SK-N-SH (cell line): ENCODE measurements around the gene ZNF737. TPM values are rescaled to one million over a fixed set of nuclear protein-coding genes. Genes with fewer than 3 reads are reported as not detected.

Experiments
- CTCF ChIA-PET: fragments of 300-600, 350-600 bp; formaldehyde crosslinking; extraction: SDS; loops from one replicate; lab custom pipeline; 2021; lab: Yijun Ruan, JAX
- POLR2A ChIA-PET: fragments of 350-600 bp; sonication (Branson Sonifier 250); formaldehyde crosslinking; extraction: SDS; loops from one replicate; lab custom pipeline; 2020; ENCODE audit warnings: antibody characterized with exemption, inconsistent platforms; lab: Yijun Ruan, JAX
- DNase-seq: peaks from one replicate; pipeline ENCODE4 v3.0.0; 2012
- H2AFZ ChIP-seq: fragments of 200-600 bp; sonication (generic); 2 replicates; pipeline ENCODE4 v1.8.1; 2016; ENCODE audit warnings: antibody characterized with exemption, mild to moderate bottlenecking, low read depth
- H3F3A ChIP-seq: fragments of 200-600 bp; sonication (generic); replicated peaks from 2 replicates; pipeline ENCODE3; 2016; ENCODE audit warnings: antibody characterized with exemption, mild to moderate bottlenecking; ENCODE audit not compliant: insufficient read depth
- H3K27ac ChIP-seq, 2 experiments: fragments of 200-500 bp in 1 of 2; fragments of 200-600 bp in 1 of 2; sonication (Bioruptor generic) in 1 of 2; sonication (generic), shearing (Covaris generic) in 1 of 2; 2 replicates each; pipeline versions ENCODE4 v1.5.1 to v1.6.1; 2014 to 2016; ENCODE audit warnings: low read depth in 2 of 2, inconsistent platforms in 1 of 2, low read length in 1 of 2, mild to moderate bottlenecking in 1 of 2, mixed read lengths in 1 of 2
- H3K27me3 ChIP-seq: fragments of 200-600 bp; sonication (generic), shearing (Covaris generic); 2 replicates; pipeline ENCODE4 v1.6.1; 2016; ENCODE audit warnings: mixed run types; ENCODE audit not compliant: insufficient read depth
- H3K36me3 ChIP-seq, 2 experiments: fragments of 200-500 bp in 1 of 2; fragments of 200-600 bp in 1 of 2; sonication (Bioruptor generic) in 1 of 2; sonication (generic) in 1 of 2; replicated peaks in 1 of 2; 2 replicates each; pipeline versions ENCODE3 to v1.5.1; 2014 to 2016; ENCODE audit warnings: low read length in 1 of 2, mild to moderate bottlenecking in 1 of 2; ENCODE audit not compliant: insufficient read depth in 2 of 2, control insufficient read depth in 1 of 2
- H3K4me1 ChIP-seq, 2 experiments: fragments of 200-500 bp in 1 of 2; fragments of 200-600 bp in 1 of 2; sonication (Bioruptor generic) in 1 of 2; sonication (generic), shearing (Covaris generic) in 1 of 2; 2 replicates each; pipeline versions ENCODE4 v1.5.1 to v1.6.1; 2014 to 2016; ENCODE audit warnings: low read depth in 1 of 2, low read length in 1 of 2, mixed run types in 1 of 2; ENCODE audit not compliant: insufficient read depth in 2 of 2, control insufficient read depth in 1 of 2
- H3K4me2 ChIP-seq: fragments of 200-600 bp; sonication (generic), shearing (Covaris generic); 2 replicates; pipeline ENCODE4 v1.6.1; 2017; ENCODE audit warnings: mixed run types
- H3K4me3 ChIP-seq, 2 experiments: fragments of 200-500 bp in 1 of 2; fragments of 200-600 bp in 1 of 2; sonication (Bioruptor generic) in 1 of 2; sonication (generic), shearing (Covaris generic) in 1 of 2; 2 replicates each; pipeline versions ENCODE4 v1.5.1 to v1.8.1; 2014 to 2016; ENCODE audit warnings: low read depth in 2 of 2, inconsistent platforms in 1 of 2, low read length in 1 of 2, mild to moderate bottlenecking in 1 of 2, mixed read lengths in 1 of 2, moderate library complexity in 1 of 2
- H3K79me2 ChIP-seq: fragments of 200-600 bp; sonication (generic); 2 replicates; pipeline ENCODE4 v1.8.1; 2017; ENCODE audit warnings: mild to moderate bottlenecking; ENCODE audit not compliant: insufficient read depth
- H3K9ac ChIP-seq: fragments of 200-600 bp; sonication (generic); 2 replicates; pipeline ENCODE4 v1.6.1; 2017; ENCODE audit warnings: mixed run types
- H3K9me2 ChIP-seq: fragments of 200-600 bp; sonication (generic); 2 replicates; pipeline ENCODE4 v1.6.1; 2017; ENCODE audit warnings: mixed run types
- H3K9me3 ChIP-seq: fragments of 200-600 bp; sonication (generic); 2 replicates; pipeline ENCODE4 v1.6.1; 2017; ENCODE audit warnings: mixed run types, mild to moderate bottlenecking, moderate library complexity
- H4K20me1 ChIP-seq: fragments of 200-600 bp; sonication (generic); 2 replicates; pipeline ENCODE4 v1.6.1; 2017; ENCODE audit warnings: mild to moderate bottlenecking, mixed run types; ENCODE audit not compliant: insufficient read depth
- CHD2 ChIP-seq: fragments of 150-350 bp; IDR thresholded peaks from 2 replicates; pipeline ENCODE4 v1.6.1; 2018; ENCODE audit warnings: low read length; ENCODE audit not compliant: partially characterized antibody
- ELF1 ChIP-seq: IDR thresholded peaks from 2 replicates; pipeline ENCODE4 v1.4.0; 2012
- EZH2phosphoT487 ChIP-seq: fragments of 200-600 bp; sonication (generic); IDR thresholded peaks from 2 replicates; pipeline ENCODE4 v1.6.1; 2017; ENCODE audit warnings: low read depth, mixed run types, mild to moderate bottlenecking, antibody characterized with exemption, moderate library complexity, borderline replicate concordance
- GATA2 ChIP-seq: sonication (generic); formaldehyde crosslinking; IDR thresholded peaks from 2 replicates; pipeline ENCODE4 v1.5.0; 2020; ENCODE audit warnings: mild to moderate bottlenecking, missing genetic modification reagents
- JUND ChIP-seq: IDR thresholded peaks from 2 replicates; pipeline ENCODE4 v1.4.0; 2012
- RFX5 ChIP-seq: IDR thresholded peaks from 2 replicates; pipeline ENCODE4 v1.6.1; 2012; ENCODE audit warnings: mild to moderate bottlenecking, improper control_type of control experiment, low read length
- SIN3A ChIP-seq: IDR thresholded peaks from 2 replicates; pipeline ENCODE4 v1.6.1; 2012; ENCODE audit warnings: low read depth, mild to moderate bottlenecking, low read length, moderate library complexity, borderline replicate concordance
- SMC3 ChIP-seq: IDR thresholded peaks from 2 replicates; pipeline ENCODE4 v1.6.1; 2012; ENCODE audit warnings: low read depth, low read length, improper control_type of control experiment
- TAF1 ChIP-seq: IDR thresholded peaks from 2 replicates; pipeline ENCODE4 v1.6.1; 2012; ENCODE audit warnings: low read depth, mild to moderate bottlenecking, low read length, moderate library complexity, borderline replicate concordance
- TEAD4 ChIP-seq: IDR thresholded peaks from 2 replicates; pipeline ENCODE4 v1.4.0; 2012; ENCODE audit warnings: mild to moderate bottlenecking, borderline replicate concordance; ENCODE audit not compliant: insufficient read depth
- USF2 ChIP-seq: fragments of 150-350 bp; IDR thresholded peaks from 2 replicates; pipeline ENCODE4 v1.6.1; 2017; ENCODE audit warnings: antibody characterized with exemption, low read length, low read depth, borderline replicate concordance
- ZBTB33 ChIP-seq: IDR thresholded peaks from 2 replicates; pipeline ENCODE4 v1.4.0; 2012; ENCODE audit warnings: low read depth, borderline replicate concordance
- WGBS: methylation state at CpG from one replicate; pipeline ENCODE4 v1.1.6; 2017; ENCODE audit warnings: low lambda C conversion rate; 5-methylcytosine and 5-hydroxymethylcytosine counted together
- polyA plus RNA-seq, 3 experiments: library from polyadenylated mRNA; depleted of rRNA; stranded (reverse); fragments of >200 nt; gene quantifications; 2 replicates each; pipeline ENCODE4 v1.2.3, GENCODE V29; 2012

The ZNF737 gene
- polyA plus RNA-seq, 1 of the 3 experiments (the other 2 are of a cell fraction): 2.5 TPM

DNA sequence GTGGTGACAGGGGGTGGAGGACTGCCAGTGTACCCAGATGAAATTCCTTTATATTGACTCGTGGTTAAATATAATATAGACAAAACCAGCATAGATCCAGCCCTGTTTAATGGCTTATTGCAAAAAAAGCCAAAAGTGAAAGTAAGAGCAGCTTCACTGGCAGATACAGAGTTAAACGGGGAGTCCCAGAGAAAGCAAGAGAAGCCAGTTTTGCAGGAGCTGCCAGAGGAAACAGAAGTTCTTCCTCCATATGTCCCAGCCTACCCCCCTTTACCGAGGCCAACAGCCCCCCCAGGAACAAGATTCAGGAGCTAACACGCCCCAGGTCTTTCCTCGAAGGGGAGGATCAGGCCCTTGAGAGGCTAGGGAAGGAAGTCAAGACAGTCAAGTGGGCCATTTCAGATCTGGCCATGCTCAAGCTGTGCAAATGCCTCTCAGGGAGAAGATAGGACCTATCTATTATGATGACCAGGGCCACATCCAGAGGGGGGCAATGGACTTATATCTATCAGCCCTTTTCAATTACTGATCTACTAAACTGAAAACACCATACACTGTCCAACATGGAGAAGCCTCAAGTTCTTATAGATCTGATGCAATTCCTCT, 47.2 kb upstream of the ZNF737 start (continued):
- no peak for TF ChIP-seq SIN3A
- TF ChIP-seq JUND: no peak
- TF ChIP-seq USF2: no peak
- no peak for TF ChIP-seq ELF1
- TF ChIP-seq EZH2phosphoT487: no peak
- no peak for TF ChIP-seq TAF1
- TF ChIP-seq GATA2: no peak

- H2AFZ ChIP-seq: no peak overlapping the region
- no peak overlapping the region for H3K27ac ChIP-seq
- no peak overlapping the region; the same call in 1 of the 2 replicates for H3K4me2 ChIP-seq
- WGBS: 39% methylated on average over 6 of the region's 6 CpGs
- no peak for TF ChIP-seq TEAD4
- no peak for TF ChIP-seq CHD2
- TF ChIP-seq EZH2phosphoT487: no peak
- TF ChIP-seq RFX5: no peak
- TF ChIP-seq, all 33 proteins: peak for 0
- H4K20me1 ChIP-seq: no peaks in the 10 kb centered on the region
- no peaks in the 10 kb centered on the region for H3K9me3 ChIP-seq
- no peaks in the 10 kb centered on the region for H3K79me2 ChIP-seq
- no peaks in the 10 kb centered on the region for H3F3A ChIP-seq
- ChIA-PET POLR2A (no interaction called here), CTCF (no interaction called here)
- H3K4me3 ChIP-seq: no peak overlapping the region
- H3K36me3 ChIP-seq: no peaks in the 10 kb centered on the region
- no peaks in the 10 kb centered on the region for H3K9me2 ChIP-seq
- H3K27me3 ChIP-seq: no peaks in the 10 kb centered on the region
- H3K9ac ChIP-seq: no peak overlapping the region
- no peaks in the 10 kb centered on the region; a peak in 1 of 4 replicates for H3K4me1 ChIP-seq
- no peak for DNase-seq
Measured at GRCh38 chr19:20611866-20612265, 46.3 kb upstream of the ZNF737 start.

DNA sequence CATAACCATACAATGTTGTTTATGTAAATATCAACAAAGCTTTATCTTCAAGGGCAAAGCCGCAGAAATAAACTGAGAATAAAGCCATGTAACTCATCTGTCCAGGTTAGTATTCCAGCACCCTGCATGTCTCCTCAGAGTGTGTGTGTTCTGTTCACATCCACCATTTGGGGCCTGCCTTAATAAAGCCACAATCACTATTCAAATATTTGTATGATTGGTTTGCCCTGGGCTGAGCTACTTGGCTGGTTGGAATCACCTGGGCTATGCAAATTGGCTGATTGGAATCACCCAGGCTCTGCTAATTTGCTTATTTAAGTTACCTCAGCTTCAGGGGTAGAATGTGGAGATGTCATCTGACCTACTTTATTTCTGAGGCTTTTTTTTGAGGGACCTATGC, 42.4 kb upstream of the ZNF737 start:
- H3F3A ChIP-seq: no peaks in the 10 kb centered on the region
- no peaks in the 10 kb centered on the region for H3K9me2 ChIP-seq
- H3K27ac ChIP-seq: no peak overlapping the region
- CTCF ChIA-PET: no interaction called here
- no peaks in the 10 kb centered on the region for H3K27me3 ChIP-seq
- H3K36me3 ChIP-seq: no peaks in the 10 kb centered on the region
- TF ChIP-seq EZH2phosphoT487: no peak
- no peak for TF ChIP-seq TAF1
- no peak for TF ChIP-seq SMC3
- TF ChIP-seq ZBTB33: no peak
- TF ChIP-seq GATA2: no peak
- DNase-seq: no peak
- no peaks in the 10 kb centered on the region for H4K20me1 ChIP-seq
- H3K4me1 ChIP-seq: no peaks in the 10 kb centered on the region; a peak in 1 of 4 replicates
- H3K9ac ChIP-seq: no peak overlapping the region
- H3K9me3 ChIP-seq: no peaks in the 10 kb centered on the region
- WGBS: 12% methylated on average over 1 of the region's 1 CpG
- no peak overlapping the region for H3K4me3 ChIP-seq
- POLR2A ChIA-PET: no interaction called here
- no peak overlapping the region for H2AFZ ChIP-seq
- no peak overlapping the region for H3K4me2 ChIP-seq
- H3K79me2 ChIP-seq: no peaks in the 10 kb centered on the region
